GM18517 (cell line): Measurements from ENCODE around the gene GMPPB.
"Not testable (repeated sequence)": the region's sequence is repeated elsewhere in the genome, so short reads cannot be mapped to it uniquely, and the experiment has no call there.

Experiments used
- ATAC-seq: cut with Tn5 transposase; IDR thresholded peaks from one replicate; pipeline ENCODE4 v1.9.1; 2021; ENCODE audit warnings: mild to moderate bottlenecking, moderate library complexity; ENCODE audit not compliant: unreplicated experiment

GMPPB gene

DNA sequence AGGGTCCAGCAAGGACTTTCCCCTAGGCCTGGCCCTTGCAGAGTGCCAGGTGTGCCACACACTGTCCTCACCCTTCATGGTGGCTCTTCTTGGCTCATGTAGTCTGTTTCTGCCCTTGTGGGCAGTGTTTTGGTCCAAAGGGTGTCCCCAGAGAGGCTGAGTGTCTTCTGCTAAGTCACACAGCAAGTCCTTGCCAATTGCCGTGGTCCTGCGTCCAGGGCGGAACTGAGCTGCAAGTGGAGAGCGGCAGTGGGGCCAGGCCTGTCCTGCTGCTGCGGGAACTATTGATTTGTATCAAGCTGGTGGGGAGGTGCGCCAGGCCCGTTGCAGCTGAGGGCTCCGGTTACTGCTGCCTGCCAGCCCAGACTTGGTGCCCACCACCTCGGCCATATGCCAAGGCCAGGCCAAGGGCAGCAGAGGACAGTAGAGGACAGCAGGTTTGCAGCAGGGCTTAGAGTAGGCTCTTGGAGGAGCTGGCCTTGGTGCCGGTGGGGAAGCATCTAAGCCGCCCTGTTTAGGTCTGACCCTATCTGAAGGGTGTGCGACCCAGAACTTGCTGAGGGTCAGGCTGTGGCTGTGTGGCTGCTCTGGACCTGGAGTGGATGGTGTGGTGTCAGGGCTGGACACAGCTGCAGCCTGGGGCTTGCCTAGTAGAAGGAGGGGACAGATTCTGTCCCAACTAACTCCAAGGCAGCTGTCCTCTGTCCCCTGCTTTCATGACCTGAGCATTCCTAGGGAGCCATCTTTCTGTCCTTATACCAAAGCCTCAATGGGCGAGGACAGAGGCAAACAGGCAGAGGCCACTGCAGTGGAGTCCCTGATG lies 8.8 kb downstream of the GMPPB start:
- ATAC-seq: no peak

DNA sequence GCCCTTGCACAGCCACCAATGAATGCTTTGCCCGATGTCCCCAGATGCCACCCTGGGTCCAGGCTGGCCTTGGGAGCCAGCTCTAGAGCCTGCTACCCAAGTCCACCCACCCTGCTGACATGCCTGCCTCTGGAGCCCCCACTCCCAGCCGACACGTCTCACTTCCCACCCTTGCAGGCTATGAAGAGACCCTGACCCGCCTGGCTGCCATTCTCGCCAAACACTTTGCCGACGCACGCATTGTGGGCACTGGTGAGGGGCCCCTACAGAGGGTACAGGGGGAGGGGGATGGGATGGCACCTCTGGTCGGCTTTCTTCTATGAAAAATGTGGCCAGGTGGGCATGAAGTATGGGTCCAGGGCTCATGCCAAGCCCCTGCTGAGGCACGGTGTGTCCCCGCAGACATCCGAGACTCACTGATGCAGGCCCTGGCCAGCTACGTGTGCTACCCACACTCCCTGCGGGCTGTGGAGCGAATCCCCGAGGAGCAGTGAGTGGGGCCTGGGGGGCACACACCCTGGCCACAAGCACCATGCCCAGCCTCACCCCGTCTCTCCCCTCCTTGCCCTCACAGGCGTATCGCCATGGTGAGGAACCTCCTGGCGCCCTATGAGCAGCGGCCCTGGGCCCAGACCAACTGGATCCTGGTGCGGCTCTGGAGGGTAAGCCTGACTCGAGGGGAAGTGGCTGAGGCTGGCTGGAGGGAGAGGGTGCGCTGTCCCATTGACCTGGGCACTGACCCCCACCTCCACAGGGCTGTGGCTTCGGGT lies 10.2 kb downstream of the GMPPB start:
- no peak for ATAC-seq

DNA sequence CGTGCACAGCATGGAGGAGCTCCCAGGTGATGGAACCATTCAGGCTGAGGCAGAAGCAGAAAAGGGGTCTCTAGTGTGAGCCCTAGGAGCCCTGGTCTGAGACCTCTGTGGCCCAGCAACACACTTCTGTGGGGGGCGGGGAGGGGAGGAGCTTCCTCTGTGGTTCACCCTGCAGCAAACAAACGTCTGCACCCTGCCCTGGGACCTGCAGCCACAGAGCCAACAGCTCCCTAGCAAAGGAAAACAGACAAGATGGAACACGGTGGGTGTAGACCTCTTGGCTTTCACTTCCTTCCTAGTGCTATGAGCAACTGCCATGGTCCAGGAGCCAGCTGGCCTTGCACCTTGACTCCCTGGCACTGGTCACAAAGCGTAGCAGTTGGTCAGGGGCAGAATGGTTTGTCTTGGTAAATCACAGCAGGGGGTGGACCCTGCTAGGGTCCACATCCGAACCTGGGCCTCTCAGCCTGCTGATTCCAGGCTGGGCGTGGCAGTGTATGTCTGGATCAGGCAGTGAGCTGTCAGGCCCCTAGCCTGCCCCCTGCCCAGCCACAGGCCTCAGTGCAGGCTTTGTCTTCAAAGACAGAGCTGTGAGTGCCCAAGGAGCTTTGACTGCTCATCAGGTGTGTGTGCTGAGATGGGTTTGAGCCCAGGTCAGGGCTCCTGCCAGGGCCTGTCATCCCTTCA lies 11.0 kb downstream of the GMPPB start:
- ATAC-seq: no peak

DNA sequence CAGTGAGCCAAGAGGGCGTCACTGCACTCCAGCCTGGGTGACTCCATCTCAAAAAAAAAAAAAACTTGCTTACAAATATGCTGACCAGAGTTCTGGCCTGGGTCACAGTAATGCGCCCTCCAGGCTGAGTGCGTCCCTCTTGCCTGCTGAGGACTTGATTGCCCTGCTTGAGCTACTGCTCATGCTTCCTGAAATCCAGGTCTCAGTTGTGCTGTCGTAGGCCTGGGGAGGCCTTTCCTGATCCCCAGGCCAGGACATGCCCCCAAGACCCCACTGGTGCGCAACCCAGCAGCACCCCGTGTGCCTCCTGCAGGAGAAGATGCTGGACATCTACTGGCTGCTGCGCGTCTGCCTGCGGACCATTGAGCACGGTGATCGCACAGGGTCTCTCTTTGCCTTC lies 11.6 kb downstream of the GMPPB start:
- no peak for ATAC-seq

DNA sequence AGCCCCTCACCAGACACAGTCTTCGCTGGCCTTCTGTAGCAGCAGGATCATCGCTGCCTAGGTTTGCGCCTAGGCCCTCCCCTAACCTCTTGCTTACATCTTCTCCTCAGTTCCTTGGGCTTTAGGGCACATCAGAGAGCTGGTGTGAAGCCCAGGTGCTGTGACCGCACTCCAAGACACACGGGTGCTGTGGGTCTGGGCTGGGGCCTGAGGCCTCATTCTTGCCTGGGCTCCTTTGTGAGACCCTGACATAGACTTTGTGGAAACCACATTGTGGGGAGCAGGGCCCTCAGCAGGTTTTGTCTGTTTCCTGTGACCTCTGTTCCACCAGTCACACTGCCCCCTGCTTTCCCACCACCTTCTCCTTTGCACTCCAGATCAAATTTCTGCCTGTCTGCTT lies 12.3 kb downstream of the GMPPB start:
- ATAC-seq: no peak

DNA sequence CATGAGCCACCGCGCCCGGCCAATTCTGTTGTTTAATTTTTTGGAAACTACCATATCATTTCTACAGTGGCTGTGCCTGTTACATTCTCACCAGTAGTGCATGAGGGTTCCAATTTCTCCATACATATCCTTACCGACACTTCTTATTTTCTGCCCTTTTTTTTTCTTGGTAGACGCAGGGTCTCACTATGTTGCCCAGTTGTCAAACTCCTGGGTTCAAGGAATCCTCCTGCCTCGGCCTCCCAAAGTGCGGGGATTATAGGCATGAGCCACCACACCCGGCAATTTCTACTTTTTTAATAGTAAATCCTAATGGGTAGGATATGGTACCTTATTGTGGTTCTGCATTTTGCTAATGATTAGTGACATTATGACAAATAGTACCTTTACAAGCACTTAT lies 13.9 kb downstream of the GMPPB start:
- ATAC-seq: no peak

DNA sequence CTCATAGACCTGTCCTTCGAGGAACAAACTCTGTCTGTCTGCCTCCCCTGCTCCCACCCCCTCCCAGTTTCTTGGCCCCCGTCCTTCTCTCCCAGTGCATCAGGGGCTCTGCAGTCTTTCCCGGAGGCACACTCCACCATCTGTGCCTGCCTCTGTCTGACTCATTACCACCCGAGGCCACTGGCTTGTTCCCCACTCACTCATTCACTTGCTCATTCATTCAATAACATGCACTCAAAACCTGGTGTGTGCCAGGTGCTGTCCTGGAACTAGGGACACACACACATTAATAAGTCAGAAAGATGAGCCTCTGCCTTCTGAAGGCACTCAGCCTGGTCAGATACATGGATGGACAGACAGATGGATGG lies 16.7 kb downstream of the GMPPB start:
- no peak for ATAC-seq

DNA sequence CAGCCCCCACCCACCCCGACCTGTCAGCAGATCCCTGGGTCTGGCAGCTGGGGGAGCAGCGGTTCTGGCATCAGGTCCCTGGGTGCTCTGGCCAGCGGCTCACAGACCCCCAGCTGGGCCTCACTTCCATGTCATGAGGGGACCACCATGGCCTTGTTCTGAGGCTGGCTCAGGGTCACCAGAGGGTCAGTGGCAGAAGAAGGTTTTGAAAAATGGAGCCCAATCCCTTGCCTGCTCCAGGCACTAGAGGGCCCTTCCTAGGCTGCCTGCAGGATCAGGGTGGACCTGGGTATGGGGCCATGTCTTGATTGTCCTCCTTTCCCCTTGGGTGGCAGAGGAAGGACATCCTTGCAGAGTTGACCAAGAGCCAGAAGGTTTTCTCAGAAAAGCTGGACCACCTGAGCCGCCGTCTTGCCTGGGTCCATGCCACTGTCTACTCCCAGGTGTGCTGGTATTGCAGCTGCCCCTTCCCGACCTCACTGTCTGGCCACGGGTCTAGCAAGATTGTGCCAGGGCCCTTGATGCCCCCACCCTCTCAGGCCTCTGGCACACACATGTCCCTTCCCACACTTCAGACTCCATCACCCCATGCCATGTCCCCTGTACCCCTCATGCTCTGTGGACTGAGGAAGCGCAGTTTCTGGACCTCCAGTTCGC lies 17.2 kb downstream of the GMPPB start:
- ATAC-seq: no peak

DNA sequence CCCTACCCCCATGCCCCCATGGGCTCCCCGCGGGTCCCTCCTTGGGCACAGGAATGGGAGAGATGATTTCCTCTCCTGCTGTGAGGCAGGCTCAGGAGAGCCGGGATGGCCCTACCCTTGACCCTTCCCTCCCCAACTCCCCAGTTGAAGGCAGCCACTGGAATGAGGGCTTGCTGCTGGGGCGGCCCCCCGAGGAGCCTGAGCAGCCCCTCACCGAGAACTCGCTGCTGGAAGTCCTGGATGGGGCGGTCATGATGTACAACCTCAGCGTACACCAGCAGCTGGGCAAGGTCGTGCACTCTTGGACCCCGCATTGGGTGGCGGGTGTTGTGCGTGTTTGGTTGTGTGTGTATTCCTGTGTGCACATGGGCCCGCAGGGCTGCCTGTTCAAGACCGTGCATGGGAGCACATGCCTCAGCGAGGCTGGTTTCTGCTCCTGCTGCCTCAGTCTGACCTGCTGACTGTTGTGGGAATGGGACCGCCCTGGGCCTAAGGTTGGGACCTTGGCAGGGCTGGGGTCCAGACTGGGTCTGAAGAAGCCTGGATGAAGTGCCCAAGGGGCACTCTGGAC lies 18.3 kb downstream of the GMPPB start:
- no peak for ATAC-seq

DNA sequence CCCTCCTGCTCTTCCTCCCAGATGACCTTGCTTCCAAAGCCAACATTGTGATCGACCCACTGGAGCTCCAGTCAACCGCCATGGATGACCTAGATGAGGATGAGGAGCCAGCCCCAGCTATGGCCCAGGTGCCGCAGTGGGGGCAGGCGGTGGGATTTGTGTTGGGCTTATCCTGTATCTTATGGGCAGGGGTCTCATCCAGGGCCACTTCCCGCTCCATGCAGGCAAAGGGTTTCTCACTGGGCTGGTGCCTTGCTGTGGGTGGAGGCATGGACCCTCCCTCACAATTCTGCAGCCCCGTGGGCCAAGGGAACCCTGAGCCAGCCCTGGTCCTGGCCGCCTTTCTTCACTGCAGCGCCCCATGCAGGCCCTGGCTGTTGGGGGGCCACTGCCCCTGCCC lies 19.1 kb downstream of the GMPPB start:
- no peak for ATAC-seq

DNA sequence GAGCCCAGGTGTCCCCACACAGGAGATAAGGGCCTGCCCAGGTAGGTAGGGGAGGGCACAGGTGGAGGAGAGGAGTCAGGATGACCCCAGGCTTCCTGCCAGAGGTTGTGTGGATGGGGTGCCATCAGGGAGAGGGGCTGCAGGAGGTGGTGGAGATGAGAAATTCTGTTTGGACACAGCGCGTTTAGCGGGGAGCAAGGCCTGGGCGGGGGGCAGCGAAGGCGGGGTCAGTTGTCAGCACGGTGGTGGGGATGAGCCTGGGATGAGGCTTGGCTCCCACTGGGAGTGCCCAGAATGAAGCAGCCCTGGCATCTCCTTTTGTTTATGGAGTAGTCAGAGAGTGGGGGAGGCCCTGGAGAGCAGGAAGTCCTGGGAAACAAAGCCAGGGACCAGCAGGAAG lies 19.8 kb downstream of the GMPPB start:
- ATAC-seq: no peak

DNA sequence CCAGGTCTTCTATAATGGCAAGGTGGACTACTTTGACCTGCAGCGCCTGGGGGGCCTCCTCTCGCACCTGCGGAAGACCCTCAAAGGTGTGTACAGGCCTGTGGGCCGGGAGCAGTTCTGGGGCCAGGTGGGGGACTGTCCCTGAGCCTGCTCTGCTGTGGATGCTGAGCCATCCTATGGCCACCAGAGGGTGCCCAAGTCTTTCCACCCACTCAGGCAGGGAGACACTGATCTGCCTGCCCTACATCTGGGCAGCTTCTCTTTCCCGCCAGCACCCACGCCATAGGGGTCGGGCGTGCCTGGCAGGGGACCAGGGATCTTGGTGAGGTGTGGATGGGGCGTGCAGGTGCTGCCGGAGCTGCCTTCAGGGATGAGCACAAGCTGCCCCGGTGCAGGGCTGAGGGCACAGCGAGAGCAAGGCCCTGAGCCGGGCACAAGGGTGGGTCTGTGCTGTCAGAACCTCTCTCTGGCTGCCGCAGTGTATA lies 20.3 kb downstream of the GMPPB start:
- ATAC-seq: no peak

DNA sequence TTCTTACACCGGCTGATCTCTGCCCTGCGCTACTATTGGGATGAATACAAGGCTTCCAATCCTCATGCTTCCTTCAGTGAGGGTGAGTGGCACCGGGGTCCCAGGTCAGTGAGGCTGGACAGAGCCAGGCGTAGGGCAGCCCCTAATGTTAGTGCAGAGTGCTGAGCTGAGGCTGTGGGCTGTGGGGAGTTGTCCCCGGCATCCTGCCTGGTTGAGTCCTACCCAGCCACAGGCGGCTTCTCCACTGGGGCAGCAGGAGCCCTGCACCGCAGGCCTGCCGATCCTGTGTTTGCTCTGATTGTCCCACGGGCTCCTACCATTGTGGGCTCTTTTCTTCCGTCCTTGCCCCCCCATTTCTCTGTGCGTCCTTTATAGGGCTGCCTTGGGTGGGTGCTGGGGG lies 21.1 kb downstream of the GMPPB start:
- no peak for ATAC-seq

DNA sequence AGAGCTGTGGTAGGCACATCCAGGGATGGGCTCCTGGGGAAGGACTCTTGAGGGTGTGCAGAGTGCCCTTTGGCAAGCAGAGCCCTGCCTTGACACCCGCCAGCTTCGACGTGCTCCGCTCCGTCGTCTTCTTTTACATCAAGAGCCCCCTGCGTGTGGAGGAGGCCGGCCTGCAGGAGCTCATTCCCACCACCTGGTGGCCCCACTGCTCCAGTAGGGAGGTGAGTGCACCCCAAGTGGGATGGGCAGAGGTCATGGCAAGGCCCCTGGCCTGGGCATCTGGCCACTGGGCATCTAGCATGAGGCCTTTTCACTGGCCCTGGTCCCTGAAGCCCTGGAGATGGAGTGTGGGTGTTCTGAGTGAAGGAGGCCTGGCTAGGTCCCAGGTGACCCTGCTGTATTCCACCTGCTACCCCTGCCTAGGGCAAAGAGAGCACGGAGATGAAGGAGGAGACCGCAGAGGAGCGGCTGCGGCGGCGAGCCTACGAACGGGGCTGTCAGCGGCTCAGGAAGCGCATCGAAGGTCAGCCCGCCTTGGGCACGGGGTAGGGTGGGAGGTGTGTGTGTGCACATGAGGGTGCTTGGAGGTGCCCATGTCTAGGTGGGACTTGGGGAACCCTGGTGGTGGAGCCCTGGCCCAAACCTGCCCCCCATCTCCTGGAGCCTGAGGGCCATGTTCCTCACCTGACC lies 22.2 kb downstream of the GMPPB start:
- ATAC-seq: no peak

DNA sequence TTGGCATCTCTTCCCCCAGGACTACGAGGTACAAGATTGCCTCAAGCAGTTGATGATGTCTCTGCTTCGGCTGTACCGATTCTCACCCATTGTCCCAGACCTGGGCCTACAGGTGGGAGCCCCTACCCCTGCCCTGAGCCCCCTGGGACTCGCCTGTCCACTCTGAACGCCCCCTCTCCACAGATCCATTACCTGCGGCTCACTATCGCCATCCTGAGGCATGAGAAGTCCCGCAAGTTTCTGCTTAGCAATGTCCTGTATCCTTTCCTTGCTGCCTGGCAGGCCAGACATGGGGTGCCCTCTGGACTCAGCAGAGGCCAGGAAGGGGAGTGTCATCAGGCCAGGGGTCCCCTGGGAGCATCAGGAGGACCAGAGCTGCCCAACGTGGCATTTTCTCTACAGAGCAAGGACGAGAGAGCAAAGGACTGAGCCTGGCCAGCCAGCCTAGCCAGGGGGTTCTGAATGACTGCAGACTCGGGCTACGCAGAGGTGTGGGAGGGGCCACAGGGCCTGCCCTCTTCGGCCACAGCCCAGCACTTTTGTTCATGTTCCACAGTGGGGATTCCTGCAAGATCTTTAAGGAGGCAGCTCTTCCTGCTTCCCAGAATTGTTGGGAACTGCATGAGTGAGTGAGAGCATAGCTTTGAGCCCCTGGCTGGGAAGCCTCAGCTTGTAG lies 23.2 kb downstream of the GMPPB start:
- ATAC-seq: no peak

DNA sequence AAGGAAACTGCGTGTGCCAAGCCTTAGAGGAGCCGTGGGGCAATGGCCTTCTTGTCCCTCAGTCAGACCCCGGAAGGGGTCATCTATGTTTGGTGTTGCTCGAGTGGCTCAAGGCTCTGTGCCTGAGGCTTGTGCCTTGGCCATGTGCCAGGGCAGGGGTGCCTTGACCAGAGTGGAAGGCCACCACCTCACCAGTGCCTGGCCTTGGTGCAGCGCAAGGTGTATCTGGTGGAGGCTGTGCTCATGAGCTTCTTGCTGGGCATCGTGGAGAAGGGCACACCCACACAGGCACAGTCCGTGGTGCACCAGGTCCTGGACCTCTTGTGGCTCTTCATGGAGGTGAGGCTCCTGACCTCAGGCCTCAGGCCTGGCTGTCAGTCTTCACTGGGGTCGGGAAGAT lies 23.7 kb downstream of the GMPPB start:
- no peak for ATAC-seq

DNA sequence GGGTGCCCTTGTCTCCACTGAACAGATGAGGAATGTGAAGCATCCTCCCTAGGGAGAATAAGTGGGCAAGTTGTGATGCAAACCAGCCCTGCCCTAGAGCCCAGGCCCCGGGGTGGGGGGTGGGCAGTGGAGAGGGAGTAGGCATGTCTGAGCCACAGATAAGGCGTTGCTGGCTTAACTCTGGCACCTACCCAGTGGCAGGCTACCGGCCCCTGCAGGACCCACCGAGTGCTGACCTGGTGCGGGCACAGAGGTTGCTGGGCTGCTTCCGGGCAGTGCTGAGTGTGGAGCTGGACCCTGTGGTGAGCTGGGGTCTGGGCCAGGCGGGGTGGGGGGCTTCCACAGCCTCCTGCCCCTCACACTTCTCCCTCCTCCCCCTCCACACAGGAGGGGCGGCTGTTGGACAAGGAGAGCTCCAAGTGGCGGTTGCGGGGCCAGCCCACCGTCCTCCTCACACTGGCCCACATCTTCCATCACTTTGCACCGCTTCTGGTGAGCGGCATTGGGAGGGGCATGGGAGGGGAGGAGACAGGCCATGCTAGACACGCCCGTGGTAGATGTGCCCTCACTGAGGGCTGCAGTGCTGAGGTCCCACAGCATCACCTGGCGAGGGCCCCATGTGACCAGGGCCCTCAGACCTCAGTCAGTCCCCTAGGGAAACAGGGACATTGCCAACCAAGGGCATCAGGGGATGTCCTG lies 24.3 kb downstream of the GMPPB start:
- ATAC-seq: no peak

DNA sequence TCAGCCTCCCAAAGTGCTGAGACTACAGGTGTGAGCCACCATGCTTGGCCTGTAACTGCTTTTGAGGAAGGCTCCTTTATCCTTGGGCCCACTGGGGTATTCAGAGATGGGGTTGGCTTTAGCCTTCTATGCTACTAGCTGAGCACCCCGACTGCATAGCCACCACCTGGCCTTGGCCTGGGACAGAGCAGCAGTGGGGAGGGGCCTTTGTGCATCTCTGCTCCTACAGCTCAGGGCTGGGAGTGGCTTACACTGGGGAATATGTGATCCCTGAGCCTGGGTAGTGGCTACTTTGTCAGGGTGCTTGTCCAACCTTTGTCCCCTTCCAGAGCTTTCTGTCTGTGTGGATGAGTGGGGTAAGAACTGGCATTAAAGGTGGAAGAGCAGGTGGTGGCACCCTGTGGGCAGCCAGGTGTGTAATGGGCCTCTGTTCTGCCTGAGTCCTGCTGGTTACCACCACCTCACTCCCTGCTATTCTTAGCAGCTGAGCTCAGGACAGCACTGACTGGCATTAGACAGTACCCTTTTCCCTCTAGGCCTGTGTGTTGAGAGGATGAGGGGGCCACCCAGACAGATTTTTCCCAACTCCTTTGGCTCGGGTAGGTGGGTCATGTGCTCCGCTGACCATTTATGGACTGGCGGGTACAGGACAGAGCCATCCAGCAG lies 28.3 kb downstream of the GMPPB start:
- not testable (repeated sequence) for ATAC-seq
